Activated T-cell treated with anti-CD3 and anti-CD28 coated beads, Interleukin-2, amount 50 U/mL, for 72 hours (primary cell): ENCODE measurements around the gene RHBG. TPM values are rescaled to one million over a fixed set of nuclear protein-coding genes. Genes with fewer than 3 reads are reported as not detected.

ENCODE experiments used
- ATAC-seq, 2 donors: fragments of 150-1000 bp; cut with Tn5 transposase; replicated peaks in 1 of 2; 2 replicates each; pipeline ENCODE4 v1.10.0; 2021; ENCODE audit warnings: moderate library complexity in 2 of 2, mild to moderate bottlenecking in 1 of 2
- DNase-seq, 2 donors: peaks; one replicate each; pipeline ENCODE4 v3.0.0; 2021 to 2022; ENCODE audit warnings: mixed read lengths in 1 of 2
- H3K27ac Mint-ChIP-seq: one replicate; pipeline ENCODE4 v1.8.0; 2022; ENCODE audit warnings: mild to moderate bottlenecking, moderate library complexity, mixed read lengths
- H3K27me3 Mint-ChIP-seq: one replicate; pipeline ENCODE4 v1.8.0; 2022; ENCODE audit warnings: low read depth, mixed read lengths
- H3K36me3 Mint-ChIP-seq, 2 donors: one replicate each; pipeline ENCODE4 v1.8.0; 2022; ENCODE audit warnings: mixed read lengths in 2 of 2, mild to moderate bottlenecking in 1 of 2; ENCODE audit not compliant: insufficient read depth in 2 of 2
- H3K4me1 Mint-ChIP-seq: one replicate; pipeline ENCODE4 v1.8.0; 2022; ENCODE audit warnings: low read depth, mixed read lengths
- H3K4me3 Mint-ChIP-seq, 2 donors: one replicate each; pipeline ENCODE4 v1.8.0; 2022; ENCODE audit warnings: mild to moderate bottlenecking in 2 of 2, mixed read lengths in 2 of 2, moderate library complexity in 2 of 2
- H3K9me3 Mint-ChIP-seq, 2 donors: one replicate each; pipeline ENCODE4 v1.8.0; 2022; ENCODE audit warnings: mixed read lengths in 2 of 2
- total RNA-seq, 2 donors: library from RNA; stranded (reverse); gene quantifications; one replicate each; pipeline ENCODE4 v1.2.3, GENCODE V29; 2022

RHBG gene
- total RNA-seq, 2 donors from 2014 or later: not detected

DNA sequence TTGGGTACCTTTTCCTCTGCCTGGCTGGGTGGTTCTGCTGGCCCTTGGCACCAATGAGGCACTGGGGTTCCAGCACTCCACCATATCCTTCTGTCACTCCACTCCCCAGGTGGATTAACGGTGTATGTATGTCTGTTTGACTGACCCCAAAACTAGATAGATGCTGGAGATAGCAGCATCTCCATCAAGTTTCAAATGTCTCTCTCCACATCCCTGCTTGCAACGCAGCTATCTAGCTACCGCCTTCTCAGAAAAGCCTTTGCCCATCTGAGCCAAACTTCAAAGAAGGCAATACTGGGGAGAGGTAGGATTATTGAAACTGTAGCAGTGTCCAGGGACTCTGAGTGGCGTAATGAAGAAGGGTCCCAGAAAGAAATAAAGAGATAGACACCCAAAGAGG, 64.0 kb downstream of the RHBG start:
- no peaks in the 10 kb centered on the region for H3K9me3 Mint-ChIP-seq
- no peak for DNase-seq
- H3K36me3 Mint-ChIP-seq: peaks cover 2 to 6% of the 10 kb centered on the region in 2 donors
- H3K4me3 Mint-ChIP-seq: no peak overlapping the region
- peaks cover 99% of the 10 kb centered on the region for H3K27me3 Mint-ChIP-seq
- no peak overlapping the region for H3K27ac Mint-ChIP-seq
- ATAC-seq: no peak
- H3K4me1 Mint-ChIP-seq: peaks cover 36% of the 10 kb centered on the region

DNA sequence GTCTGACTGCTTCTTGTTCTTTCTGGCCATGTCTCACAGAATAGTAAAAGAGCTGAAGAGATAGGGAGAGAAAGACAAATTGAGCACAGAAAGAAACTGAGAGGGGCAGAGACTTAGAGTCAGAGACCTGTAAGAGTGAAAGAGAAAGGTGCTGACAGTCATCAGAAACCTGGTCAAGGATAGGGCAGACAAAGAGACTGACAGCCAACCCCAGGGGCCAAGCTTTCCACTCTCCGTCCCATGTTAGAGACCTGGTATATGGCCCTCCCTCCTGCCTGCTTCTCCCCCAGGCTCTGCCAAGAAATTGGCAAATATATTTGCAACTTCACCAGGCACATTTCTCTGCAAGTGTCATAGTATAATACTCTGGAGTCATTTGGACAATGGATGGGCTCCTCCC, 64.6 kb downstream of the RHBG start:
- peak; percentile 71 to 72 for ATAC-seq
- H3K4me1 Mint-ChIP-seq: peaks cover 42% of the 10 kb centered on the region
- no peaks in the 10 kb centered on the region for H3K9me3 Mint-ChIP-seq

More for the DNA sequence above, 64.6 kb downstream of the RHBG start:
- Mint-ChIP-seq H3K27ac (no peak overlapping the region), H3K4me3 (no peak overlapping the region), H3K27me3 (peaks cover 99% of the 10 kb centered on the region), H3K36me3 (peaks cover 2 to 6% of the 10 kb centered on the region in 2 donors)
- no peak for DNase-seq

Other genes with a start within 250 kb of the RHBG start
- 10 to 100 TPM; 63.7 to 80.3 TPM for gene SEMA4A, start 215.6 kb upstream of the RHBG start, total RNA-seq
- 10 to 100 TPM; 52.3 to 71.0 TPM for gene SLC25A44, start 175.1 kb upstream of the RHBG start, total RNA-seq
- gene PMF1, start 156.2 kb upstream of the RHBG start, total RNA-seq: 100 to 1,000 TPM; 122 to 127 TPM
- gene BGLAP, start 127.0 kb upstream of the RHBG start, total RNA-seq: 1 to 10 TPM; 6.8 to 7.4 TPM
- gene PAQR6, start 121.2 kb upstream of the RHBG start, total RNA-seq: 10 to 100 TPM in 1 of 2 donors, 1 to 10 TPM in 1; 9.6 to 10.4 TPM
- gene SMG5, start 86.4 kb upstream of the RHBG start, total RNA-seq: 10 to 100 TPM; 77.0 to 79.7 TPM
- gene TMEM79, start 84.9 kb upstream of the RHBG start, total RNA-seq: 10 to 100 TPM; 18.7 to 23.9 TPM
- gene GLMP, start 73.5 kb upstream of the RHBG start, total RNA-seq: 10 to 100 TPM; 14.9 to 19.0 TPM
- under 1 TPM; 0.65 to 0.91 TPM for gene VHLL, start 69.9 kb upstream of the RHBG start, total RNA-seq
- 100 to 1,000 TPM; 183 to 221 TPM for gene CCT3, start 30.9 kb upstream of the RHBG start, total RNA-seq
- under 1 TPM in 1 of 2 donors, not detected in 1; 0.94 TPM for gene TSACC, start 30.7 kb upstream of the RHBG start, total RNA-seq
- gene MEF2D, start 131.6 kb downstream of the RHBG start, total RNA-seq: 10 to 100 TPM; 73.3 to 86.8 TPM
- gene IQGAP3, start 203.4 kb downstream of the RHBG start, total RNA-seq: 10 to 100 TPM; 13.6 to 22.5 TPM
- 10 to 100 TPM; 14.7 to 17.4 TPM for gene TTC24, start 210.5 kb downstream of the RHBG start, total RNA-seq
- gene NAXE, start 222.6 kb downstream of the RHBG start, total RNA-seq: 10 to 100 TPM; 48.3 to 57.3 TPM
- 10 to 100 TPM; 25.6 to 31.6 TPM for gene GPATCH4, start 232.3 kb downstream of the RHBG start, total RNA-seq